Ovary (tissue), 3 donors: ENCODE results near the gene ASB13.

Source experiments
- EP300 ChIP-seq: sonication (generic); formaldehyde crosslinking; IDR thresholded peaks from one replicate; pipeline ENCODE4 v1.6.1; 2017; ENCODE audit warnings: antibody characterized with exemption
- TF ChIP-seq, protein P1 (sequence below), 3 donors: fragments of 450-650 bp in 2 of 3; fragments of 200-600 bp in 1 of 3; IDR thresholded peaks; one replicate each; pipeline versions ENCODE4 v1.5.1 to v1.8.0; 2016 to 2022; ENCODE audit warnings: antibody characterized with exemption in 3 of 3, mild to moderate bottlenecking in 1 of 3
- donor health status: DM: no; HTN: no; CAD: no.

GRCh38 chr10:5608608-5609220, 57.7 kb downstream of the ASB13 start:
- no peak for TF ChIP-seq EP300
- TF ChIP-seq, protein P1, sequence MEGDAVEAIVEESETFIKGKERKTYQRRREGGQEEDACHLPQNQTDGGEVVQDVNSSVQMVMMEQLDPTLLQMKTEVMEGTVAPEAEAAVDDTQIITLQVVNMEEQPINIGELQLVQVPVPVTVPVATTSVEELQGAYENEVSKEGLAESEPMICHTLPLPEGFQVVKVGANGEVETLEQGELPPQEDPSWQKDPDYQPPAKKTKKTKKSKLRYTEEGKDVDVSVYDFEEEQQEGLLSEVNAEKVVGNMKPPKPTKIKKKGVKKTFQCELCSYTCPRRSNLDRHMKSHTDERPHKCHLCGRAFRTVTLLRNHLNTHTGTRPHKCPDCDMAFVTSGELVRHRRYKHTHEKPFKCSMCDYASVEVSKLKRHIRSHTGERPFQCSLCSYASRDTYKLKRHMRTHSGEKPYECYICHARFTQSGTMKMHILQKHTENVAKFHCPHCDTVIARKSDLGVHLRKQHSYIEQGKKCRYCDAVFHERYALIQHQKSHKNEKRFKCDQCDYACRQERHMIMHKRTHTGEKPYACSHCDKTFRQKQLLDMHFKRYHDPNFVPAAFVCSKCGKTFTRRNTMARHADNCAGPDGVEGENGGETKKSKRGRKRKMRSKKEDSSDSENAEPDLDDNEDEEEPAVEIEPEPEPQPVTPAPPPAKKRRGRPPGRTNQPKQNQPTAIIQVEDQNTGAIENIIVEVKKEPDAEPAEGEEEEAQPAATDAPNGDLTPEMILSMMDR (IDR thresholded peaks at IDR 0.05) = no peak
